Measurements from ENCODE around the gene MAP2. TPM values are rescaled to one million over a fixed set of nuclear protein-coding genes. Genes with fewer than 3 reads are reported as not detected.
A peak's percentile ranks its signal among the peaks of the same experiment; 100 is the strongest.

MAP2 gene, protein sequence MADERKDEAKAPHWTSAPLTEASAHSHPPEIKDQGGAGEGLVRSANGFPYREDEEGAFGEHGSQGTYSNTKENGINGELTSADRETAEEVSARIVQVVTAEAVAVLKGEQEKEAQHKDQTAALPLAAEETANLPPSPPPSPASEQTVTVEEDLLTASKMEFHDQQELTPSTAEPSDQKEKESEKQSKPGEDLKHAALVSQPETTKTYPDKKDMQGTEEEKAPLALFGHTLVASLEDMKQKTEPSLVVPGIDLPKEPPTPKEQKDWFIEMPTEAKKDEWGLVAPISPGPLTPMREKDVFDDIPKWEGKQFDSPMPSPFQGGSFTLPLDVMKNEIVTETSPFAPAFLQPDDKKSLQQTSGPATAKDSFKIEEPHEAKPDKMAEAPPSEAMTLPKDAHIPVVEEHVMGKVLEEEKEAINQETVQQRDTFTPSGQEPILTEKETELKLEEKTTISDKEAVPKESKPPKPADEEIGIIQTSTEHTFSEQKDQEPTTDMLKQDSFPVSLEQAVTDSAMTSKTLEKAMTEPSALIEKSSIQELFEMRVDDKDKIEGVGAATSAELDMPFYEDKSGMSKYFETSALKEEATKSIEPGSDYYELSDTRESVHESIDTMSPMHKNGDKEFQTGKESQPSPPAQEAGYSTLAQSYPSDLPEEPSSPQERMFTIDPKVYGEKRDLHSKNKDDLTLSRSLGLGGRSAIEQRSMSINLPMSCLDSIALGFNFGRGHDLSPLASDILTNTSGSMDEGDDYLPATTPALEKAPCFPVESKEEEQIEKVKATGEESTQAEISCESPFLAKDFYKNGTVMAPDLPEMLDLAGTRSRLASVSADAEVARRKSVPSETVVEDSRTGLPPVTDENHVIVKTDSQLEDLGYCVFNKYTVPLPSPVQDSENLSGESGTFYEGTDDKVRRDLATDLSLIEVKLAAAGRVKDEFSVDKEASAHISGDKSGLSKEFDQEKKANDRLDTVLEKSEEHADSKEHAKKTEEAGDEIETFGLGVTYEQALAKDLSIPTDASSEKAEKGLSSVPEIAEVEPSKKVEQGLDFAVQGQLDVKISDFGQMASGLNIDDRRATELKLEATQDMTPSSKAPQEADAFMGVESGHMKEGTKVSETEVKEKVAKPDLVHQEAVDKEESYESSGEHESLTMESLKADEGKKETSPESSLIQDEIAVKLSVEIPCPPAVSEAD (N-terminal part only)
- polyA plus RNA-seq (ENCODE audit: insufficient read length in 10 of 10): 10 to 100 TPM in 6 of 10 donors, 1 to 10 TPM in 4; 7.9 to 14.3 (median 12.0) TPM
- long read RNA-seq, donor 1: 0 reads
- long read RNA-seq, donor 2: 0 reads
- long read RNA-seq, donor 3: 0 reads
- long read RNA-seq, donor 4: 0 reads
- long read RNA-seq, donor 5: 0 reads
- long read RNA-seq, donor 6, partial matches to known transcripts: 9 of 9 reads
- long read RNA-seq, donor 6, other reads (novel, unspliced or antisense): 0 of 9 reads
- long read RNA-seq, donor 7: 0 reads
- long read RNA-seq, donor 8: 0 reads
- long read RNA-seq, donor 9, partial matches to known transcripts: 0 of 1 reads
- long read RNA-seq, donor 9, other reads (novel, unspliced or antisense): 0 of 1 reads

DNA sequence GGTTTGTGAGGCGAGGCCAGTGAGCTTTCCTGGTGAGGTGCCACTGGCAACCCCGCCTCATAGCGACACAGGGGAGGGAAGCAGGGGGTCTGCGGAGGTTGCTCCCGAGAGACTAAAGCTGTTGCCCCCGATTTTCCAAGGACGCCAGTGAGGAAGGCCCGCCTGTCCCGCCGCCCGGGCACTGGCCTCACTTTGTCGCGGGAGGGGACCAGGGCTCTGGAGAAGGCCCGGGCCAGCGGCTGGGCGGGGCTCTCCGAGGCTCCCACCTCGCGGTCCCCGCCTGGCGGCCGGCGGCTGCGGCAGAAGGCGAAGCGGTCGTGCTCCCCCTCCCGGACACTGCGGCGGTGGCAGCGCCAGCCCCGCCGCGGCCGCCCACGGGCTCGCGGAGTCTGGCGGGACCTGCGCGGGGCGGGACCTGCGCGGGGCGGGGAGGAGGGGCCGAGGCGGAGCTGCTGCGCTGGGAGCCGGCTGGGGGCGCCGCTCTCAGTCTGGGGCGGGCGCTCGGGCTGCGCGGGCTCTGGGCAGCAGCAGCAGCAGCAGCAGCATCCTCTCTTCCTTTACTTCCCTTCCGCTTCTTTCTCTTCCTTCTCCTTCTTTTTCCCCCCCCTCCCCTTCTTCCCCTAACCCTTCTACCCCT is at the start of gene MAP2:
Gene MAP2 (plus strand): TSS at position 486 of the 637 bp plus-strand sequence. CDS start 229,124 bp downstream, outside the sequence.
- DNase-seq: peak; percentile 76 to 91 (median 82)

DNA sequence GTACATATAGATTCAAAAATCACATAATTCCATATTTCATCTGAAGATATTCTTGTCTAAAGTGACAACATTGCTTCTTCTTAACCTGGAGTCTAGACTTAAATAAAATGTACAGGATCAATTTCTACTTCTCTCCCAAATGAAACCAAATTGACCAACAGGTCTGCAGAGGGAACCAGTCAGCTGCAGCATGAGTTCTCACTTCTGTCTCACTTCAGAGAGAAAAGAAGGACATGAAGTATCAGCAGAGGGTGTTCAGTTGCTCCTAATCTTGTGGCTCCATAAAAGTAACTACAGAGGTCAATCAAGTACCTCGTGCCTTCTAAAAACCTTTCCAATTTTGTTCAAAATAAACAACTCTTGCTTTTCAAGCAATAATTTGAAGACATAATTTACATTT is 47.2 kb upstream of the MAP2 start:
- DNase-seq: no peak

DNA sequence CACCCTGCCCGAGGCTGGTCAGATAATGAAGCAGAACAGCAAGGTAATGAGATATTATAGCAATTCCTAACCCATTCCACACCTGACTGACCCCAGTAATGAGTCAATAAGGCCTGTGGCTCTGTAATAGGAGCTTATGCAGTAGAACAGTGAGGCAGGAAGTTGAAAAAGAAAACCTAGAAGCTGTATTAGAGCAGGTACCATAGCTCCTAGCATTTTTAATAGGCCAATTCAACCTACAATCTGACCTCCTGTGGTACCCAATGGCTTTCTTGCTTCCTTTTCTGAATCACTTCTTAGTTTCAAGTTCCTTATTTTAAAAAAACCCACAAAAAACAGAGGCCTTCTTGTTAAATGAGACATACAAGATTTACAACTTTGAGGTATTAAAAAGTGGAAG is 43.6 kb upstream of the MAP2 start:
- DNase-seq: no peak

DNA sequence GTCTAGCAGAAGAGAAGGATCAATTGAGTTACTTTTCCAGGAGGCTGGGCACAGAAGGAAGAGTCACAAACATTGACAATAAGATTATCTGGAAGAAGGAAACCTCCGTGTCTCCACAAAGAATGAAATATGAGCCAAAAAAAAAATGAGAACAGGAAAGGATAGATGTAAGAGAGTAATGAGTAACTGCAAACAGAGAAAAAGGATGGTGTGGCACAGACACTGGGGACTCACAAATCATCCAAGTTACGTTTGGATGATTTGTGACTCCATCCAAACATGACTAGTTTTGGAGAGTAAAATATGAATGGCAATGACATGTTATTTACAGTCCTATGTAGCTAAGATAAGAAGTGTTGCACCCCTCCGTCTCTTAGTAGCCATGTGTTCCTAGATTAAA is 42.8 kb upstream of the MAP2 start:
- DNase-seq: no peak

DNA sequence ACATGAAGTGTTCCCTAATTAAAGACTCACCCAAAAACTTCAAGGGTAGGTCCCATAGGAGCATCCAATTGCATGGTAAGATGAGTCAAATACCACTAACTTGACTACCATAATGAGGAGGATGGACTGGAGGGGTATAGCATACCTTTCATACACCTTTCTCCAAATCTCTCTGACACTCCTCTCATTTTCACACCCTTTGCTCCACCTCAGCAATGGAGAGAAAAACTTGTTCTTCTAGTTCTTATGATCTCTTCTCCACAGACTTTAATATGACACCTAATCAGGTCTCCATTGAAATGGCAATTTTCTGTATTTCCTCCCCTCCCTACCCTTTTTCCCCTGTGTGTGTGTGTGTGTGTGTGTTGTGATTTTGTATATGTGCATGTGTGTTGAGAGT is 41.1 kb upstream of the MAP2 start:
- DNase-seq: no peak

DNA sequence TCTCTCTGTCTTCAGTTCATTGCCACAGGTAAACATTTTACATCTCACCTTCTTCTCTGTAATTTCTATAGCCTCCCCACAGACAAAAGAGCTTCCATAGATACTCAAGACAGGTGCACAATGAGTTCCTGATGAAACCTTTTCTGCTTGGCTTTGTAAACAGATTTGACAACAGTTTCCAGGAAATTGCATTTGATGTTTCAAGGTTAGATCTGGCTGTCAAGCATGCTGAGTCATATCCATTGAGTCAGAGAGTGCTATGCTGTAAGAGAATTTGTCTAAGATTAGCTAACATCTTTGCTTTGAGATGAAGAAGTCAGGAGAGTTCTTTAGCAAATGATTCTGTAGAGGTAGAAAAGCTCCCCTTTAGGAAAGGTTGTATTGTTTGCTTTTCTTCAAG is 40.6 kb upstream of the MAP2 start:
- DNase-seq: peak in 1 of 3 donors; percentile 13

DNA sequence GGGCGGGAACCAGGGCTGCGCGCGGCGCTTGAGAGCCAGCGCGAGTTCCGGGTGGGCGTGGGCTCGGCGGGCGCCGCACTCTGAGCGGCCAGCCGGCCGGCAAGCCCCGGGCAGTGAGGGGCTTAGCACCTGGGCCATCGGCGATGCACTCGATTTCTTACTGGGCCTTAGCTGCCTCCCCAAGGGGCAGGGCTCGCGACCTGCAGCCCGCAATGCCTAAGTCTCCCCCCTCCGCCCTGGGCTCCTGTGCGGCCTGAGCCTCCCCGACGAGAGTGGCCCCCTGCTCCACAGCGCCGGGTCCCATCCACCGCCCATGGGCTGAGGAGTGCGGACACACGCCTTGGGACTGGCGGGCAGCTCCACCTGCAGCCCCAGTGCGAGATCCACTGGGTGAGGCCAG is 36.5 kb upstream of the MAP2 start:
- no peak for DNase-seq

DNA sequence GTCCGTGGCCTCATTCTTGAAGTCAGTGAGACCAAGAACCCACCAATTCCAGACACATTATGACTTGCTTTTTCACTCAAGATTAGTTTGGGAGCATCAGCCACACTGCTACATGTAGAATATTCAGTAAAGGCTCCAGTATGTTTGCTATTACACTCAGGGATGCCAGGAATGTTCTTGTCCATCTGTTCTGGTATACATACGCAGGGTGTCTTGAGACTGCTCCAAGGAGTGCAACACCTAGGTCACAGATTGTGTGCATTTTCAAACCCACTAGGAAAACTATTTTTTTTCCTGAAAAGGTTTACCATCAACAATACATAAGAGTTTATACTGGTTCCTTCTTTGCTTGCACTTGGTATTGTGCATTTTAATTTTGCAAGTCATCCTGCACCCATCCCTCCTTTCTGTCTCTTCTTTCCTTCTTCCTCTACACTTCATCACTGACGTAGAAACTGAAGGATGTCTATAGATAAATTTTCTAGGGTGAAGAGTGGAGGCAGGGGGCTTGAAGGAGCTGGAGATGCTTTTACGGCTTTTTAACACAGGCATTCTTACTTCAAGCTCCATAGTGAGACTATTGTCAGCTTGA is 35.3 kb upstream of the MAP2 start:
- no peak for DNase-seq

DNA sequence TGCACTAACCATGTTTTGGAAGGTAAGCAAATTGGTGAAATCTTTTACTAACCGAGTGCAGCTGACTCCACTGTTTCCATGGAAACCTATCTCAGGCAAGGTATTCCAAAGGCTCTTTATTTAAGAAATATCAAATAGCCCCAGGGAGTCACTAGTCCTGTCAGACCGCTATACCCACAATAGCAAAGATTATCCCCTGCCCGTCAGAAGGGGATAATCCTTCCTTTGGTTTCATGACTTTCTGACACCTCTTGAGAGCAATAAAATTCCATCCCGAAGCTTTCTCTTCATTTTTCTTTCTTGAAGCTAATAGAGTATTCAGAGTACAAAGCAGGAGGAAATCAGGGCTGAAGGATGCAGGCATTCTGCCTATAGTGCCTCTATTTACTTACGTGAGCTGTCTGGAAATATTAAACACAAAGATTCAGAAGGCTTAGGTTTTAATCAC is 34.7 kb upstream of the MAP2 start:
- no peak for DNase-seq

DNA sequence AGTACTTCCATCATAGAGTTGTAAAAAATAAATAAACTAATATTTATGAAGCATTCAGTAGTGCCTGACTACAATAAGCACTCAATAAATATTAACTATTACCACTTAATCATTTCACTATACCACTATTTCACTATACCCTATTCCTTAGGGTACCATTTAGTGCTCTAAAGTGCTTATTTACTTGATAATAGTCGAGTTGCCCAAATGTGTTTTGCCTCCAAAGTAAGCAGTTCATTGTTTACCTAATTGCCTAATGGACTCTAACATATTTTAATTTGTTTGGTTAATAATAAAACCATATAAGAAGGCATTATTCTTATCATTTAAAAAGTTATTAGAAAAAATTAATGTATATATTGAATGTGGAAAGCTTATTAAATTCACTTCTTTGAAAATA is 33.0 kb upstream of the MAP2 start:
- no peak for DNase-seq

DNA sequence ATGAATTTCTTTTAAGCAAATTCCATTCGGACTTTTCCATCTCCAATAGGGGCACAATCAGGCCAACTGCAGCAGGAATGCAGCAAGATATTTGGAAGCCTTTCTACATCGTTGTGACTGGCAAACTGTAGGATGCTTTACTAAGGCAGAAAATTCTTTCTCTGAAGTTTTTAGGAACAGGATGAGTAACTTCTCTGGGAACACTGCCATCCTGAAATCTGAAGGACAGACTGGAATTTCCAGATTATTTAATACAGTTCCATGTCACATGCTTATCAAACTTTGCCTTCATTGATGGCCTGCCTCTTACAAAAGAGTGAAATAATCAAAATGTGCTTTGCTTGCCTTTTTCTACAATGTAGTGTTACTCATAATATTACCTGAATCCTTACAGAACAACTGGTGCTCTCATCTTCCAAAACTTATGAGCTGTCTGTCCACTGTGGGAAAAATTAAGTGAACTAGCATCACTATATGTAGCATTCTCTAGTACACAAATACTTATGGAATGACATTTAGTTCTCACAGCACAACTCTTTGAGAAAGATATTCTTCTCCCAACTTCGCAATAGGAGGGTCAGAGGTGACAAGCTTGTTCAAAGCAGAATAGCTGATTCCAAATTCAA is 32.0 kb upstream of the MAP2 start:
- peak in 1 of 3 donors; percentile 8 for DNase-seq

DNA sequence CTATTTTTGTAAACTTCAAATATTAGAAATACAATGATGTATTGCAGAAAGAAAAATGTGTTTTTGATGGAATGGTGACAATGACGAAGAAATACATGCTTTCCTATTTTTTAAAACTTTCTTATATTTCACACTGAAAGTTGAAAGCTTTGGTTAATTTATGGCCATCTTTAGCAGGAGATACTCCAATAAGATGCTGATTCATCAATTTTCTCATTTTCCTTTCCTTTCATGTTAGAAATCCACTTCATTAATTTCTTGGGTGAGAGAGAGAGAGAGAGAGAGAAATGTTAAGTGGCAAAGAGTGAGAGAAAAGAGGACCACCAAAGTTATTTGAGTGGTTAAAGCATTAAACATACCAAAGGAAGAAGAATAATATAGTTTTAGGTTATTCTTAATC is 28.6 kb upstream of the MAP2 start:
- DNase-seq: no peak

DNA sequence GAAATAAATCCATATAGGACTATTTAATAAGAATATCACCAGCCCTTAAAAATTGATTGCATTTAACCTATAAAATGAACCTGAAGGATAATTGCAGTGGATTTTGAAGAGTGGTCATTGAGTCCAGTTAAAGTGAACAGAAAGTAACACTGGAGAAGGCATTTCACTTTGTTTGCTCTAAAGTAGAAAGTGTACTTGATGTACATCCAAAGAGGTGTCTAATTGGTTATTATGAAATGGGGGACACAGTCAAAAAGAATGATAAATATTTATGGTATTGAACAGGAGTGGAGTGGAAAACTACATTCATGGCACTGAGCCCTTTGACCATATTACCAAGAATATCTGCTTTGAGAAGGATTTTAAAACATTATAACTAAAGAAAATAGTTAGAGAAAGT is 28.2 kb upstream of the MAP2 start:
- no peak for DNase-seq

DNA sequence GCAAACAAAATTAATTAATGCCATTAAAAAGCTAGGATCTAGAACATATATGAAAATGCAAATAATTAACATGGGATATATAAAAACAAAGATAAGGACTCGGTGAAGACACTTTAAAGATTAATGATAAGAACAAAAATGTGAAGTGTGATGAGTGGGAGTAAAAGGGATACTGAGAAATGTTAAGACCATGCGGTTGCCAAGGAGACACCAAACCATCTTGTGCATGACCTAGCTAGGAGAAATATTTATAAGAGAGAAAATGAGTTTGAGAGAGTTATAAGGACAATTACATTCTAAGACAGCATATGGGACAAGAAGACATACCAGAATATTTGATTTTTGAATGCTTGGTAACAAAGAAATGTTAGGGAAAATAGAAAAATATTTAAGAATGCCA is 25.4 kb upstream of the MAP2 start:
- no peak for DNase-seq

DNA sequence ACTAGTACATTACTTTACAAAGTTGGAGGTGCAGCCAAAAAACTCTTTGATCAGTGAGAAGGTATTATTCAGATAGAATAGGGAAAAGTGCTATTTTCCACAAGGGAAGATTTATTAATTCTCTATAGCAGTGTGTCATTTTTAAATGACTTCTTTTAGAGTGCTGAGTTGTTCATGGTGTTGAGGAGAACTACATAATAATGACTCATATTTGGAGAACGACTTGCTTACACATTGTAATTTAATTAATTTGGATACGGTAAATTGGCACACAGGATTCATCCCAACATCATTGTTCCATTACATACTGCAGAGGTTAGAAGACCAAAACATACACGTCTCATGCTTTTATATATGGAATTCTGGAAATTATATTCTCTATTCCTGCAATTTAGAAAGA is 22.1 kb upstream of the MAP2 start:
- no peak for DNase-seq

DNA sequence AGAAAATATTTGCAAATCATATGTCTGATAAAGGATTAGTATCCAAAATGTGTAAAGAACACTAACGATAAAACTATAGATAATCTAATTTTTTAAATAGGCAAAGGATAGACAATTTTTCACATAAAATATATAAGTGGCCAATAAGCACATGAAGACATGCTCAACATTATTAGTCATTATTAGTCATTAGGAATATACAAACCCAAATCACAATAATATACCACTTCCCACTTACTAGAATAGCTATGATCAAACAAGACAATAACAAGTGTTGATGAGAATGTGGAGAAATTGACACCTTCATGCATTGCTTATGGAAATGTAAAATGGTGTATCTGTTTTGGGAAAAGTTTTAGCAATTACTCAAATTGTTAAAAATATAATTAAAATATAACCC is 12.6 kb upstream of the MAP2 start:
- DNase-seq: no peak

DNA sequence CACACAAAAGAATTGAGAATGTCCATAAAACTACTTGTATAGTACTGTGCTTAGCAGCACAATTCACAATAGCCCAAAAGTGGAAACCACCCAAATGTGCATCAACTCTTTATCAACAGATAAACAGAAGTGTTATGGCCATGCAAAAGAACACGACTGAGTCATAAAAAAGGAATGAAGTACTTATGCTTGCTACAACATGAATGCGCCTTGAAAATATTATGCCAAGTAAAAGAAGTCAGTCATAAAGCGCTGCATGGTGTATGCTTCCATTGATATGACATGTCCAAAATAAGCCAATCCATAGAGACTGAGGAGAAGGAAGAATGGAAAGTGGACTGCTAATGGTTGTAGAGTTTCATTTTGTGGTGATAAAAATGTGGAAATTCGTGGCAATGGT is 12.1 kb upstream of the MAP2 start:
- DNase-seq: no peak

DNA sequence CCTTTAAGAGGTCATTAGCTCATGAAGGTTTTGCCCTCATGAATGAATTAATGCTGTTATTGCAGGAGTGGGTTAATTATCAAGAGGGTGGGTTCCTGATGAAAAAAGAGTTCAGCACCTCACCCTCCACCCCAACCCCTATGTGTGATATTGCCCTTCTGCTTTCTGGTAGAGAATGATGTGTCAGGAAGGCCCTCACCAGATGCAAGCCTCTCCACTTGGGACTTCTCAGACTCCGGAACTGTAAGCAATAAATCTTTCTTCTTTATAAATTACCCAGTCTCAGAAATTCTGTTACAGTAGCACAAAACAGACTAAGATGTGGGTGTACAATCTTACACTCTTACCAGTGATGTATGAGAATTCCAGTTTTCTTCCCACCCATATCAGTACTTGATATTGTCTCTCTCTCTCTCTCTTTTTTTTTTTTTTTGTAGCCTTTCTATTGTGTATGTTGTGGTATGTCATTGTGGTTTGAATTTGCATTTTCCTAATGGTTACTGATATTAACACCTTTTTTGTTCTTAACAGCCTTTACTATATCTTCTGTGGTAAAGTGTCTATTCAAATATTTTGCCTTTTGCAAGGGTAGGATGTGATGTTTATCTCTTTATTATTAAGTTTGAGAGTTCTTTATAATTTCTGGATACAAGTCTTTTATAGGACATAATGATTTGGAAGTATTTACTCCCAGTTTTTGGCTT is 10.4 kb upstream of the MAP2 start:
- no peak for DNase-seq

DNA sequence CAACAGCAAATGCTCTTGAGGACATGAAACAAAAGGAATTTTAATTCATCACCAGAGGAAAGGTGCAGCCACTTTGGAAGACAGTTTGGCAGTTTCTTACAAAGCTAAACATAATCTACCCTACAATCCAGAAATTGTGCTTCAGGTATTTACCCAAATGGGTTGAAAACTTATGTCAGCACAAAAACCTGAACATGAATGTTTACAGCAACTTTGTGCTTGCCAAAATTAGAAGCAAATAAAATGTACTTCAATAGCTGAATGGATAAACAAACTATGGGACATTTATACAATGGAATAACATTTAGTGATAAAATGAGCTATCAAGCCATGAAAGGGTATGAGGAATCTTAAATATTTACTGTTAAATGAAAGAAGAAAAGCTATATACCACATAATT is 6.9 kb upstream of the MAP2 start:
- DNase-seq: no peak

Data from muscle of back (tissue), 13 donors.